Cardiac atrium fibroblast (primary cell): ENCODE data around the gene RABL2A. TPM values are rescaled to one million over a fixed set of nuclear protein-coding genes. Genes with fewer than 3 reads are reported as not detected.

ENCODE experiments used
- total RNA-seq: library from RNA; depleted of rRNA; stranded (reverse); fragments of >200 nt; gene quantifications from 2 replicates; pipeline ENCODE4 v1.2.3, GENCODE V29; 2015

The RABL2A gene
- total RNA-seq: 1.4 and 3.9 TPM in 2 replicates

GRCh38 chr2:113626616-113627330, at the start of gene RABL2A:
RABL2A (plus strand) TSS chr2:113627266; CDS start chr2:113628607, 1,341 bp downstream.

Other genes with a start within 250 kb of the RABL2A start
- gene ZNG1B, start 189.6 kb upstream of the RABL2A start, total RNA-seq: 23.6 and 24.9 TPM in 2 replicates
- gene FOXD4L1, start 128.6 kb upstream of the RABL2A start, total RNA-seq: 0.16 TPM in 1 of 2 replicates, not detected in the other
- gene SLC35F5, start 129.4 kb downstream of the RABL2A start, total RNA-seq: 50.5 and 60.1 TPM in 2 replicates